ENCODE results near the gene GREB1L.

GRCh38 chr18:21262244-21262643 lies 20.2 kb downstream of the GREB1L start:
- TF ChIP-seq CTCF (IDR thresholded peaks at IDR 0.05; ENCODE audit: low read length) (no peak), EZH2 (optimal IDR thresholded peaks at IDR 0.05; ENCODE audit: low read depth, low read length) (no peak), EZH2phosphoT487 (IDR thresholded peaks at IDR 0.05; ENCODE audit: low read length) (no peak)
